T-helper 22 cell (primary cell): ENCODE data around the gene GRK5.
"Not testable (repeated sequence)": the region's sequence is repeated elsewhere in the genome, so short reads cannot be mapped to it uniquely, and the experiment has no call there.

ENCODE experiments used
- DNase-seq: peaks from one replicate; pipeline ENCODE4 v3.0.0-alpha.2; 2020; ENCODE audit warnings: low read depth

Gene GRK5

DNA sequence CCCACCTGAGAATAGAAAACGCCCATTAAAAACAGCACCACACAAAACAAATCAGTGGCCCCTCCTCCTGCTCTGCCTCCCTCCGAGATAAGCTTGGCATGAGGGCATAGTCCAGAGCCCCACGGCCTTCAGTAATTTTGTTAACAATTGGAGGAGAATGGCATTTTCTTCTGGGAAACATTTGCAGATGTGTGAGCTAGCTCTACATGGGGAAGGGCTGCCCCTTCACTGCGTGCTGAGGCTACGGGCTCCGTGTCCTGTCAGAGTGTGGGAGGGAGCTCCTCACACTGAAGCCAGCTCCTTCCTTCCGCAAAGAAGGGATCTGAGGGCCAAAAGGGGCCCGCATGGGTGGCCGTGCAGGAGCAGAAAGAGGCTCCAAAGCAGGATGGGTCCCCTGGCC is 15.2 kb downstream of the GRK5 start:
- no peak for DNase-seq

DNA sequence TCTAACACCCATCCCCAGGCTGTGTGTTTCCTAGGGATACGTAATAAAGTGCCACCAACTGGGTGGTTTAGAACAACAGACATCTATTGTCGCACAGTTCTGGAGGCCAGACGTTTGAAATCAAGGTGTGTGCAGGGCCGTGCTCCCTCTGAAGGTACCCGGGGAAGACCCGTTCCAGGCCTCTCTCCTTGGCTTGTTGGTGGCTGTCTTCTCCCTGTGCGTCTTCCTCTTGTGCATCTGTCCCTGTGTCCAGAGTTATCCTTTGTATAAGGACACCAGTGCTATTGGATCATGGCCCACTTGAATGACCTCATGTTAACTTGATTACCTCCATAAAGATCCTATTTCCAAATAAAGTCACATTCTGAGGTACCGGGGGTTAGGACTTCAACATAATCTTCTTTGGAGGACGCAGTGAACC is 15.6 kb downstream of the GRK5 start:
- no peak for DNase-seq

DNA sequence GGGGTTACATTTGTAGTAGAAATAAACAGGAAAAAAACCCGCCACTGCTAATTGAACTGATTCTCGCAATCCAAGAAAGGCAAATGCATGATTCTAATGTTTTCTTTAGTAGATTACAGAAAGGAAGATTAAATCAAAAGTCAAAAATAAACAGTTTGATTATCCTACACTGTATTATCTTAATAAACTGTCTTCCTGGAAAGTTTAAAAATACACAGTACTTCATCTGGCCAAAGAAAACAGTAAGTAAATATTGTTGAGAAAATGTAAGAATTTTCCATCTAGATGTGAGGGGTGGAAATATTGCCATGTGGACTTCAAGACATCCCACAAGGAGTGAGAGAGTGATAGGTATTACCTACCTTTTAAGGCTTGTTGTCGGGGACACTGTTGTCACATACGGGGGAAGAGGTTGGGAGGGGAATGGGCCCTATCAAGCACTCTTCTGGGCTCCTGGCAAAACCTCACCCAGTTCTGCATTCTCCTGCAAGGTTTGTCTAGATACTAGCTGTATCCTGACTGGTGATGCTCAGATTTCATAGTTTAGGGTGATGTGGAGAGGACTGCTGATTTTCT is 17.8 kb downstream of the GRK5 start:
- DNase-seq: no peak

DNA sequence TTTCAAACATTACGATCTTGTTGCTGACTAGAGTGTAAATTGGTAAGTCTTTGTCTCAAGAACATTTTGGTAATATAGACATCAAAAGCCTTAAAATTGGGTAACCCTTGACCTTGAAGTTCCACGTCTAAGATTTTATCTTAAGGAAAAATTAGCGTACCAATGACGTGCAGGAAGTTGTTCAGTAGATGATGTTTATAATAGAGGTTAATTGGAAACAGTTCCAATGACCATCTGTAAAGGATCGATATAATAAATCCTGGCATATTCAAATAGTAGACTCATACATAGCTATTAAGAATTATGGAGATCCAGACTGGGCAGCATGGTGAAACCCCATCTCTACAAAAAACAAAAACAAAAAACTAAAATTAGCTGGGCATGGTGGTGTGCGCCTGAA is 20.5 kb downstream of the GRK5 start:
- DNase-seq: no peak

DNA sequence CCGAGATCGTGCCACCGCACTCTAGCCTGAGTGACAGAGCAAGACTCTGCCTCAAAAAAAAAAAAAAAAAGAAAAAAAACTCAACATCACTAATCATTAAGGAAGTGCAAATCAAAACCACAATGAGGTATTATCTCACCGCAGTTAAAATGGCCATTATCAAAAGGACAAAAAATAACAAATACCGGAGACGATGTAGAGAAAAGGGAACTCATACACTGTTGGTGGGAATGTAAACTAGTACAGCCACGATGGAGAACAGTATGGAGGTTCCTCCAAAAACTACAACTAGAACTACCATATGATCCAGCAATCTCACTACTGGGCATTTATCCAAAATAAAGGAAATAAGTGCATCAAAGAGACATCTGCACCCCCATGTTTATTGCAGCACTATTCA is 24.3 kb downstream of the GRK5 start:
- no peak for DNase-seq

DNA sequence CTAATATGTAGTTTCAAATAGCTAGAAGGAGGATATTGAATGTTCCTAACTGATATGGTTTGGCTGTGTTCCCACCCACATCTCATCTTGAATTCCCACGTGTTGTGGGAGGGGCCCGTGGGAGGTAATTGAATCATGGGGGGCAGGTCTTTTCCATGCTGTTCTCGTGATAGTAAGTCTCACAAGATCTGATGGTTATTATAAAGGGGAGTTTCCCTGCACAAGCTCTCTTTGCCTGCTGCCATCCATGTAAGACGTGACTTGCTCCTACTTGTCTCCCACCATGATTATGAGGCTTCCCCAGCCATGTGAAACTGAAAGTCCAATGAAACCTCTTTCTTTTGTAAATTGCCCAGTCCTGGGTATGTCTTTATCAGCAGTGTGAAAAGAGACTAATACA is 25.1 kb downstream of the GRK5 start:
- not testable (repeated sequence) for DNase-seq

DNA sequence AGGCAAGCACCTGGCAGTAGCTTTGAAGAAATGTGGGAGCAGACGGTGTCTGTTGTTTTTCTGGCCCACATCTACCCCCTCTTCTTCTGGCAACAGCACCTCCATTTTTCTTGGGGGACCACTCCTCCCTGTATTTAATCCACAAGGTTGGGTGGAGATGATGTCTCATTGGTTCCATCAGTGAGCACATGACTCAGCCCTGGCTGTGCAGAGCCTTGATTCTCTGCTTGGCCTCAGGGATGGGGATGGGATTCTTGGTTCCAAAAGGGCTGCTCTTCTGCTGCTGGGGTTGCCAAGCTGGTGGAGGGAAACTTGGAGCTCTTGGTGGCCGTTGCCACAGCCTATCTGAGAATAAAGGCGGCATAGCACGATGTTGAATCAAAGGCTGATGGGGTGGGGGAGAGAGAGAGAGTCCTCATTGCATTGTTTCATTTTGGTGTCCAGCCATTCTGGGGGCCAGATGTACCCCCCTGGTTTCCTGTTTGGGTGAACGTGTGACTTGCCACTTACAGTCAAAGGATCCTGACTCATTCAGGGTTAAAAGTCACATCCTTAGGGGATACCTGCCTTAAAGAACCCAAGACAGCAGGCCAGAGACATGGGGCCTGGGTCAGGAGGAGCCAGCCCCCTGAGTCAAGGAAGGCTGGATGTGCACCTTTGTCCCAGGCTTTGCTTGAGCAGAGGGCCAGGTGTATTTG is 25.9 kb downstream of the GRK5 start:
- no peak for DNase-seq

DNA sequence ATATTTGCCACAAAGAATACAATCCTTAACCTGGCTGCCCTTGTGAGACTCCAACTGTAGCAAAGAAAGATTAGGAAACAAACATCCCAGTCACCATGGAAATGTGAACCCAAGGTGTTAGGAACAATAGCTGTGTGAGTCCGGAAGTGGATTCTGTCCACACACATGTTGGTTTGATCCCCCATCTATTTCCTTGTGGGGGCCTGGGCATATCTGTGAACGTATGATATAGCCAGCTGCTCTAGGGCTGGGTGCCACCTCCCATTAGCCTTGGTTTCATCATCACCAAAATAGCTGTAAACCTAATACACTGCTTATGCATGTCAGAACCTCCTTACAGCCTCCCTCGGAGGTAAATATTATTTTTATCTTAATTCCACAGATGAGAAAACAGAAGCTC is 26.4 kb downstream of the GRK5 start:
- no peak for DNase-seq

DNA sequence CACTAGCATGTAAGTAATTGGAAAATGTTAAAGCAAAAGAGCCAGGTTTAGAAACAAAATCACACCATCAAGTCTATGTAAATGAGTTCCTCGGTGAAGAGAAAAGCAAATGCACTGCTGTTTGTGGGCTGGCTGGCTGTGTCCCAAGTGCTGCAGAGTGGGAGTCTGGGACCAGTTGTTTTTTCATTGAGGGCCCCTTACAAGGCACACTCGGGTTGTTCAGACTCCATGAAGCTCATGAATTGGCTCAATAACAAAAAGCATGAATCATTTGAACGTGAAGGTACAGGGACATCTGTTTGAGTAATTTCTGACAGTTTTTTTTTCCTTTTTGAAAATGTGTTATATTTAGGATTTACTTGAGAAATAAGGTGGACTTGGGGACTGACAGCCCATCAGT is 28.0 kb downstream of the GRK5 start:
- DNase-seq: no peak

DNA sequence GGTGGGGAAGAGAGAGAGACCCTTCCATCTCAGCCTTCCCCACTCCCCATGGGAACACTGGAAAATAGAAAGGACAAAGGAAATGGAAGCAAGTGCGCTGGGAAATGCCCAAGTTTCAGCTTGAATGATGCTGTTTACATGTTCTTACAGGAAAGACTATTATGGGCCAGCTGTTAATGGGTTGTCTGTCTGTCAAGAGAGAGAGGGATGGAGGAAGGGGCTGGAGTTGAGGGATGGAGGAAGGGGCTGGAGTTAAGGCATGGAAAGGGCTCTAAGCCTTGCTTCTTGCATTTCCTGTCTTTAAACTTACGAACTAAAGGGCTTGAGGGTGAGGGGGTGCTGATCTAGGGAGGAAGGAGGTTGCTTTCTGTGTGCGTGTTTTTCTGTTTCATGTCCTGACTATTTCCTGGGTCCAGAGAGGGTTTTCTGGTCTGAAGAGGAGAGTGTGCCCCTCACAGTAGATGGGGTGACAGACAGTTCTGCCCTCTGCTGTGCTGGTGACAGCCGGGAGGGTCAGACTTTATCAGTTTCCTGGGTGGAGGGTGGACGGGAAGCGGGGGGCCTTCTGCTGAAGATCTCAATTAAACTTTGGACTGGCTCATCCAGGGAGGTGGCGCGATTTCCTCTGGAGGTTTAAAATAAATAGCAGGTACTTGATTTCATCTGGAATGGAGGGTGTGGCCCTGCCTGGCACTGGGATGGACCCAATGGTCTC is 30.5 kb downstream of the GRK5 start:
- no peak for DNase-seq

DNA sequence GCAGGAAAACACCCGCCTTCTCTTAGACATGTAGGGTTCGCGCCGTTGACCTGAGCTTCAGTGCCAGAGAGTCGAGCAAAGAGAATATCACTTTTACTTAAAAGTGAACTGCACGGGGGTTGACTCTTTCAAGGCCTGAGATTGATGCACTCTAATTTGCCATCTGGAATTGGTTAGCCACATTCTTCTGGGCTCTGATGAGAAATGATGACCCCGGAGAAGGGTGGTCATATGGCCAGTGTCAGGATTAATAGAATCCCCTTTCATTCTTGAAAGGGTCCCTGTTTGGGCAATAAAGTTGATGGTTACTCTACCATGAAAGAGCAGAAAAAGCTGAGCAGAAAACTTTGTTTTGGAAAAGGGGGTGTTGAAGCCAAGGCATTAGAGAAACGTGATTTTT is 31.2 kb downstream of the GRK5 start:
- DNase-seq: no peak

DNA sequence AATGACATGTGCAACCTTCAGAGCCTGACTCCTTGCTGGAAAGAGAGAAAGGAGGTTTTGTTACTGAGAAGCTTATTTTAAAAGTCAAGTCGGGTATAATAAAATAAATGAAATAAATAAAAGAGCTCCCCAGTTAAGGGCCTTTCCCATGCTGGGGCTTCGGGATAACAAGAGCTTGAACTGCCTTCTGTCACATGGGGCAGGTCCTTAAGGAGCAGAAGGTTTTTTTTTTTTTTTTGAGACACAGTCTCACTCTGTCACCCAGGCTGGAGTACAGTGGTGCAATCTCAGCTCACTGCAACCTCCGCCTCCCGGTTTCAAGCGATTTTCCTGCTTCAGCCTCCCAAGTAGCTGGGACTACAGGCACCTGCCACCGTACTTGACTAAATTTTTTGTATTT is 31.6 kb downstream of the GRK5 start:
- DNase-seq: not testable (repeated sequence)

DNA sequence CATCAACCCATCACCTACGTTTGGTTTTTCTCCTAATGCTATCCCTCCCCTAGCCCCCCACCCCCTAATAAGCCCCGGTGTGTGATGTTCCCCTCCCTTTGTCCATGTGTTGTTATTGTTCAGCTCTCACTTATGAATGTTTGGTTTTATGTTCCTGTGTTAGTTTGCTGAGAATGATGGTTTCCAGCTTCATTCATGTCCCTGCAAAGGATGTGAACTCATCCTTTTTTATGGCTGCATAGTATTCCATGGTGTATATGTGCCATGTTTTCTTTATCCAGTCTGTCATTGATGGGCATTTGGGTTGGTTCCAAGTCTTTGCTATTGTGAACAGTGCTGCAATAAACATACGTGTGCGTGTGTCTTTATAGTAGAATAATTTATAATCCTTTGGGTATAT is 32.3 kb downstream of the GRK5 start:
- not testable (repeated sequence) for DNase-seq

DNA sequence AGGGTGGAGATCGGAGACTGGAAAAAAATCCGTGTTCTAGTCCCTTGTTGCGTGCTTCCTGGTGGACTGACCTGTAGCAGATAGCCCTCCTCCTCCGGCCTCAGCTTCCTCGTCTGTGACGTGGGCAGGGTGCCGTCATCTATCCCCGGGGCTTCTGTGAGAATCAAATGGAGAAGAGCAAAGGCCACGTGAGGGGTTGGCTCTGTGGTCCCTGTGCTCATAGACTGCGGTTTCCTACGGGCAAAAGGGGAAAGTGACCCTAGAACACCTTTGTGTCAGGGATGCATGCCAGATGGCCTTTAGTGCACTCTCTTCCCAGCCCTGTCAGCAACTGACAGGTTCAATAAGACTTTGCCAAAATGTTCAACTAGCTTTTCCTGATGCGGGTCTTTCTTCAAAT is 33.7 kb downstream of the GRK5 start:
- no peak for DNase-seq

DNA sequence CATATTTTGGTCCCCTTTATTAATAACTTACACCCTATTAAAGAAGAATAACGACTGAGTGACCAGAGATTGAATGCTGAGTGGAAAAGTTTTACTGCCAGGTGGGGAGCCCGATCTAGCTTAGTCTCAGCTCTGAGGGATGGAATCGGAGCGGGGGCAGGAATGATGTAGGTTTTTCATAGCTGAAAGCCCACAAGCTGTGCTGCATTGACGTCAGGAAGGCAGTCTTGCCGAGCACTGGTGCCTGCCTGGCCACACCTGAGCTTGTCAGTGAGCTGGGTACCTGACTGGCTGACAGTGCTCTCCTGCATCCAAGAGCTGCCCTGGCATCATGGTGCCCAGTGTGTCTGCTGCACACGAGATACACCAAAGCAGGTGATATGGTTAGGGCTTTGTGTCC is 34.8 kb downstream of the GRK5 start:
- DNase-seq: no peak

DNA sequence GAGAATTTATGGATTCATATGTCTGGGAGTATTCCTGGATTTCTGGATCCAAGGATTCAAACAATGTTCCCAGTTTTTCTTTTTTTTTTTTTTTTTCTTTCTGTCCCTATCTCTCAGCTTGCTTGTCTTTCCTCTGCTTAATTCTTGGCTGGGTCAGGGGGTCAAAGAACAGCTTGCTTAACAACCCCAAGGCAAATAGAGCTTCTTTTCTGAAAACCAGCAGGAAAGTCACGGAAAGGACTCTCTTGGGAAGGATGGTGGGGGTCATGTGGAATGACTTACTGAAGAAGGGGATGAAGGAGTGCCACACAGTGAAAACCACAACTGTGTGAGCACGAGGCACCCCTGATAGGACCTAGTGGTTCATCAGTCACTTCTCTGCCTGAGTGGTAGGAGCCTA is 36.1 kb downstream of the GRK5 start:
- DNase-seq: no peak

DNA sequence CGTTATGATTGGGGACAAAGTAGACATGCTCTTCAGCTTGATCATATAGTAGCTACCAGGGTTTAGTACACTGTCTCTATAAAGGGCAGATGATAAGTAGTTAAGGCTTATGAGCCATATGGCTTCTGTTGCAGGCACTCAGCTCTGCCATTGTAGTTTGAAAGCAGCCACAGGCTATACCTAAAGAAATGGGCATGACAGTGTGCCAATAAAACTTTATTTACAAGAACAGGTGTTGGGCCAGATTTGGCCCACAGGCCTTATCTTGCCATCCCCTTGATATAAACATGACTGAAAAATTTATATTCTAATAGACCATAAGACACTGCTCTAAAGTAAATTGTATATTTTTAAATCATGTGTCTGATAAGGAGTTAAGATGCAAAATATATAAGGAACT is 36.6 kb downstream of the GRK5 start:
- no peak for DNase-seq

DNA sequence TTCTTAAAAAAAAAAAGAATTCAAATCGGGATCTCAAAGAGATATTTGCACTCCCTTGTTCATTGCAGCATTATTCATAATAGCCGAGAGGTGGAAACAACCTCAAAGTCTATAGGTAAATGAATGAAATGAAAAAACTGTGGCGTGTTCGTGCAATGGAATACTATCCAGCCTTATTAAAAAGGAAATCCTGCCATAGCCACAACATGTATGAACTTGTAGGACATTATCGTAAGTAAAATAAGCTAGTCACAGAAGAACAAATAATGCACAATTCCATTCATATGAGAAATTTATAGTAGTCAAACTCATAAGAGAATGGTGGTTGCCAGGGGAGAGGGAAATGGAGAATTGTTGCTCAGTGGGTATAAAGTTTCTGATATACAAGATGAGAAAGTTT is 37.9 kb downstream of the GRK5 start:
- DNase-seq: no peak

DNA sequence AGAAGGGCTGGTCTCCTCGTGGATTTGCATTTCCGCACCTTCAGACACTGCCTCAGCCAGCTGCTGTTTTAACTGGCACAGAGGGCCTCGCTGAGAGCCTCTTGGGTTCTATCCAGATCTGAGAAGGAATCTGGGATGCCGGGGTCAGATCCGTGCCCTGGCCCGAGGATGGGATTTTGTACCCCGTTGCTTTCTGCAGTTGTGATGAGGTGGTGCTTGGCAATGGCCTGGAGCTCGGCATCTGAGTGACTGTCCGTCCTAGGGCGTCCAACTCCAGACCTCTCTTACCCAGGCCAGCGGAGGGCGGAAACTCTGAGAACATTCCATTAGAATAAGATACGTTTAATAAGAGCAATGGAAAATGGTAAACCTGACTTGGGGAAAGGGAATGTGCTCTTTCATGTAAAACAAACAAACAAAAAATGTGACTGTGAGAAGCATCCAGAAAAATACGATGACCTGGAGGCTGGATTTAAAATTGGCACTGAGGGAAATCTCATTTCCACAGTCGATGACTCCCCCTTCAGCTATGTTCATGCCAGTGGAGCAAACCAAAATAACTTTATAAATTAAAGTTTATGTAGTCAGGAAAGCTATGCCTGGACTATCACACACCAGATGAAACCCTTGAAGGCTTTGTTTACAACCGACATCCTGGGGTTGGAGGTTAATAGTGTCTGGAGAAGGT is 39.6 kb downstream of the GRK5 start:
- DNase-seq: no peak

DNA sequence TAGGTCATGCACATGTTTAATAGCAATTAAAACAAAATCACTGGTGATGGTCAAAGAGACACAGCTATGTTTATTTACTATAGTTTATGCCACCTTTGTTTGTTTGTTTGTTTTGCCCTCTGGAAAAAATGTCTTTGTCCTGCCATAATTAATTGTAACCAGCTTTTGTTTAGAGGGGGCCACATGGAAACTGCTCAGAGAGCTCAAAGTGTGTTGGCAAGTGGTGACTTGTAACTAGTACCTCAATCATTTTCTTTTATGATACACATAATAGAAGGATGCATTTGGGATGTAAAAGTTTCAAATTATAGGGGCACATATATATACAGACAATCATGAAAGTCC is 40.2 kb downstream of the GRK5 start:
- no peak for DNase-seq

DNA sequence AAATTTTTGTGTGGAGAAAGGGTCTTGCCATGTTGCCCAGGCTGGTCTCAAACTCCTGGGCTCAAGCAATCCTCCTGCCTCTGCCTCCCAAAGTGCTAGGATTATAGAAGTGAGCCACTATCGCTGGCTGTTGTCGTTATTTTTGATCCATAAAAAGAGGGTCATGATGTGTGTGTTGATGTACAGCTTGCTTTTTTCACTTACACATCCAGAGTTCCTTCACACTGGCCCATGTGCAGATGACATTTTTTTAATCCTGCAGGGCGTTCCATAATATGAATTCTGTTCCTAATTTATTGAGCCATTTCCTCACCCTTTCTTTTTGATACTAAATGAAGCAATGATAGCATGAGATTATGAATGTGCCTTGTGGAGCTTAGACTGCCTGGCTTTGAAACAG is 40.8 kb downstream of the GRK5 start:
- no peak for DNase-seq

DNA sequence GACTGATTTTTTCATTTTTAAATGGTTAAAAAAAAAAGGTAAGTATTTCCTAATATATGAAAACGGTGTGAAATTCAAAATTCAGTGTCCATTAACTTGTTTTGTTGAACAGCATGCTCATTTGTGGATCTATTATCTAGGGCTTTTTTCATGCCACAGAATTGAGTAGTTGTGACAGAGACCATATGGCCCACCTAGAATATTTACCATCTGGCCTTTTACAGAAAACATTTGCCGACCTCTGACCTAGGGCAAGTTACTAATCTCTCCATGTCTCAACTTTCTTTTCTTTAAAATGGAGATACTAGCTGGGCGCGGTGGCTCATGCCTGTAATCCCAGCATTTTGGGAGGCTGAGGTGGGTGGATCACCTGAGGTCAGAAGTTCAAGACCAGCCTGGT is 41.3 kb downstream of the GRK5 start:
- DNase-seq: no peak

DNA sequence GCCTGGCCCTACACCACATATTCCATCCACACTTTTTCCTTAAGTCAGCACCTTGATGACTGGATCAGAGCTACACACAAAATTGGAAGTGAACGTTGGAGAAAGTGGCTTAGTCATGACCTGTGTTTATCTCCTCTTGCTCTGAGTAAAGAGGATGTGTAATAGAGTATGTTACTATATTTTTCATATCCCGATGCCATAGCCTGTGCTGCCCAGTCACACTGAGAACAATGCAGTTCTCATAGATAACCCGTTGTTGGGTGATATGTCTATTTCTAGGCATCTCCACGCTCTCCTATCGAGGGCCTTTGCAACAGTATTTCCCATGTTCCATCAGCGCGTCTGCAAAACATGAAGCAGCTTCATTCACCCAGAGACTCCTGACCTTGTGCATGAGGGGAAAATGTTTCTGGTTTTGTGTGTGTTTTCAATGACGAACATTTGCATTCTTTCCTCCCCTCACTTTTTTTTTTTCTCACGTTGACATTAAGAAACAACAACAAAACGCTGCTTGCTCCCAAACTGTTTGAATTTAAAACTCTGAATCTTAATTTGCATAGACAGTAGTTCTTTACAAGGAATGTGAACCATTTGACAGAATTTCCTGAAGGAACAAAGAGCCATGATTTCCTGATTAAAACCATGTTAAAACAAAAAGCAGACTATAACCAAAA is 43.4 kb downstream of the GRK5 start:
- DNase-seq: no peak
